Esophagus squamous epithelium (tissue), 5 donors: ENCODE results near the gene PFKM. TPM values are rescaled to one million over a fixed set of nuclear protein-coding genes. Genes with fewer than 3 reads are reported as not detected.
A peak's percentile ranks its signal among the peaks of the same experiment; 100 is the strongest.

Source experiments
- DNase-seq: peaks from one replicate; lab custom pipeline; 2025; lab: John Stamatoyannopoulos, UW
- H3K27ac ChIP-seq, 4 donors: fragments of 200-600 bp; sonication (generic); one replicate each; pipeline ENCODE4 v1.5.1; 2016 to 2019; ENCODE audit warnings: mild to moderate bottlenecking in 1 of 4
- H3K27me3 ChIP-seq, 4 donors: fragments of 200-600 bp; sonication (generic); 1 replicate in 3 of 4; 2 replicates in 1 of 4; pipeline versions ENCODE4 v1.5.1 to v1.6.0; 2017 to 2021; ENCODE audit warnings: antibody characterized with exemption in 1 of 4
- H3K36me3 ChIP-seq, 3 donors: fragments of 200-600 bp; sonication (generic); one replicate each; pipeline ENCODE4 v1.5.1; 2016 to 2019
- H3K4me1 ChIP-seq, 3 donors: fragments of 200-600 bp; sonication (generic); one replicate each; pipeline ENCODE4 v1.5.1; 2017 to 2019
- H3K4me3 ChIP-seq, 4 donors: fragments of 200-600 bp; sonication (generic); 1 replicate in 3 of 4; 2 replicates in 1 of 4; pipeline ENCODE4 v1.5.1; 2016 to 2019; ENCODE audit warnings: mild to moderate bottlenecking in 2 of 4, moderate library complexity in 1 of 4
- H3K9me3 ChIP-seq, 3 donors: fragments of 200-600 bp; sonication (generic); one replicate each; pipeline ENCODE4 v1.5.1; 2016 to 2019
- POLR2A ChIP-seq, 4 donors: fragments of 450-650 bp; IDR thresholded peaks; one replicate each; pipeline ENCODE4 v1.6.1; 2017; ENCODE audit warnings: antibody characterized with exemption in 4 of 4, mild to moderate bottlenecking in 4 of 4, moderate library complexity in 3 of 4
- WGBS, 2 donors: methylation state at CpG; one replicate each; pipeline ENCODE4 v1.1.5; 2018; 5-methylcytosine and 5-hydroxymethylcytosine counted together
- intact Hi-C: fragments of 100-400 bp; cut with DNase I; formaldehyde crosslinking; loops from one replicate; pipeline ENCODE4 v1.15.0; 2022
- total RNA-seq, 4 donors: library from RNA; depleted of rRNA; stranded (reverse); fragments of >200 nt; gene quantifications; one replicate each; pipeline ENCODE4 v1.1.0, GENCODE V29; 2016
- TF ChIP-seq, protein P1 (sequence below), 6 experiments: fragments of 450-650 bp in 4 of 6; fragments of 200-600 bp in 2 of 6; sonication (generic) in 2 of 6; IDR thresholded peaks; one replicate each; pipeline ENCODE4 v1.5.1; 2016 to 2019; ENCODE audit warnings: antibody characterized with exemption in 6 of 6, mild to moderate bottlenecking in 4 of 6, moderate library complexity in 4 of 6
- donor health status: DM: yes; HTN: yes; CAD: no.

PFKM gene
- 10 to 100 TPM; 13.0 to 40.9 (median 33.3) TPM for total RNA-seq

DNA sequence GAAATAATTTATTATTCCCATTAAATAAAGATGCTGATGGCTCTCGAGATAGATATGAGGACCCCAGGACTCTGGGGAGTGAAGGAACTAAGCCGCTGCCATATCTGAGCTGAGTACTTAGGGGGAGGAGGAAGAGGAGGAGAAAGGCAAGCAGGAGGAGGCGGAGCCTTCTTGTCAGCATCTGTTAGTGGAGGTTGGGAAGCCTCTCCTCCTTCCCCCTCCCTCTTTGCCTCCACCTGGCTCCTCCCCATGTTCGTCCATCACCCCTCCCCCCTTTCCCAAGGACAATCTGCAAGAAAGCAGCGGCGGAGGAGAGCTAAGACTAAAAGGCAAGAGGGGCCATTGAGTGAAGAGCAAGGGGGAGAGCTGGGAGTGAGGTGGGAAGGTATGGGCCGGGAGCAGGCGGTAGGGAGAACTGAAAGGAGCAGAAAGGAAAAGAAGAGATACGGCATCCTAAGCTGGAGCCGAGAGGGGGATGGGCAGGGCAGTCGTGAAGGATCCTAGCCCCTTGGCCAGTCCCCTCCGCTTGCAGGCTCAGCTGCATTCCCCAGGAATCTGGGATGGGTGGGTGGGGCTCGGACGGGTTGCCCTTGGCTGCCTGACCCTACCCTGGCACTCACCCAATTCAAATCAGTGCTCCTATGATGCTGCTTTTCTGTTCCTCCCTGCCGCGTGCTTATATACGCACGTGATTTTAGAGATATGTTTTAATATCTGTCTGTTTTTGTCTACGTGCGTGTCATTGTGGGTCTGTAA, at the start of gene PFKM:
TSS of gene PFKM (plus strand) at position 287 of the 756 bp plus-strand sequence. CDS start 3,411 bp downstream, outside the sequence.
- TF ChIP-seq POLR2A (IDR thresholded peaks at IDR 0.05) = peak in 1 of 4 donors; percentile 8
- TF ChIP-seq, protein P1, sequence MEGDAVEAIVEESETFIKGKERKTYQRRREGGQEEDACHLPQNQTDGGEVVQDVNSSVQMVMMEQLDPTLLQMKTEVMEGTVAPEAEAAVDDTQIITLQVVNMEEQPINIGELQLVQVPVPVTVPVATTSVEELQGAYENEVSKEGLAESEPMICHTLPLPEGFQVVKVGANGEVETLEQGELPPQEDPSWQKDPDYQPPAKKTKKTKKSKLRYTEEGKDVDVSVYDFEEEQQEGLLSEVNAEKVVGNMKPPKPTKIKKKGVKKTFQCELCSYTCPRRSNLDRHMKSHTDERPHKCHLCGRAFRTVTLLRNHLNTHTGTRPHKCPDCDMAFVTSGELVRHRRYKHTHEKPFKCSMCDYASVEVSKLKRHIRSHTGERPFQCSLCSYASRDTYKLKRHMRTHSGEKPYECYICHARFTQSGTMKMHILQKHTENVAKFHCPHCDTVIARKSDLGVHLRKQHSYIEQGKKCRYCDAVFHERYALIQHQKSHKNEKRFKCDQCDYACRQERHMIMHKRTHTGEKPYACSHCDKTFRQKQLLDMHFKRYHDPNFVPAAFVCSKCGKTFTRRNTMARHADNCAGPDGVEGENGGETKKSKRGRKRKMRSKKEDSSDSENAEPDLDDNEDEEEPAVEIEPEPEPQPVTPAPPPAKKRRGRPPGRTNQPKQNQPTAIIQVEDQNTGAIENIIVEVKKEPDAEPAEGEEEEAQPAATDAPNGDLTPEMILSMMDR (IDR thresholded peaks at IDR 0.05) = no peak
- H3K36me3 ChIP-seq = peaks cover 0 to 17% (median 8%) of the 10 kb centered on the region in 3 donors
- peak within 1 kb of the TSS; percentile 34 to 78 (median 56) for H3K27ac ChIP-seq
- peaks cover 6 to 34% (median 7%) of the 10 kb centered on the region in 3 donors for H3K4me1 ChIP-seq
- intact Hi-C loops = no loop called here
- 0 to 1% methylated on average over 11 to 20 of the region's 20 CpGs for WGBS, 2 donors
- DNase-seq = peak; percentile 12
- no peaks in the 10 kb centered on the region for H3K9me3 ChIP-seq
- no peaks in the 10 kb centered on the region for H3K27me3 ChIP-seq
- H3K4me3 ChIP-seq = peak within 1 kb of the TSS; percentile 47 to 87 (median 62)

DNA sequence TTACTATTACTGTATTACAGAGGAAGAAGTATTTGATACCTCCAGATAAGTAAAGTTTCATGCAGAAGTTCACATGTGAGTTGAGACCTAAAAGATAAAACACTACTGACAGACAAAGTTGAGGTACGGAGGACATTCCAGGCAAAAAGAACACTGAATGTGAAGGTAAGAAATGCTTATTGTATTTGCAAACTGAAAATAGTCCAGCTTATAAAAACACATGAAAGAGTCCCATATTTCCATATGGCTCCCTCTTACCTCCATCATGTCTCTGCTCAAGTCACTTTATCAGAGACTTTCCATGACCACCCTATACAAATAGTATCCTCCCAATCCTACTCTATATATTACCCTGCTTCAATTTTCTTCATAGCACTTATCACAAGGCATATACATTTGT, 49.1 kb upstream of the PFKM start:
- 92 to 100% methylated on average over 1 of the region's 1 CpG for whole genome bisulfite sequencing, 2 donors
- no peak for DNase-seq
- Histone ChIP-seq H3K9me3 (no peaks in the 10 kb centered on the region), H3K4me3 (no peak overlapping the region), H3K4me1 (no peaks in the 10 kb centered on the region), H3K27ac (no peak overlapping the region), H3K27me3 (no peaks in the 10 kb centered on the region), H3K36me3 (peaks cover 0 to 100% (median 4%) of the 10 kb centered on the region in 3 donors)
- TF ChIP-seq, protein P1 (IDR thresholded peaks at IDR 0.05) = no peak
- no peak for TF ChIP-seq POLR2A (IDR thresholded peaks at IDR 0.05)
- intact Hi-C loops = no loop called here

DNA sequence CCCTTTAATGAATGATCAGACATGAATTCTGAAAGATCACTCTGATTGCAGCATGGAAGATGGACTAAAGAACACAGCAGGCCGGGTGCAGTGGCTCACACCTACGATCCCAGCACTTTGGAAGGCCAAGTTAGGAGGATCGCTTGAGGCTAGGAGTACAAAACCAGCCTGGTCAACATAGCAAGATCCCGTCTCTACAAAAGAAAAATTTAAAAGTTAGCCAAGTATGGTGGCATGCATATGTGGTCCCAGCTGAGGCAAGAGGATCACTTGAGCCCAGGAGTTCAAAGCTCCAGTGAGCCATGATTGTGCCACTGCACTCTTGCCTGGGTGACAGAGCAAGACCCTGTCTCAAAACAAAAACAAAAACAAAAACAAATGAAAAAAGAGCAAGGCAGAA, 48.4 kb upstream of the PFKM start:
- no peaks in the 10 kb centered on the region for H3K27me3 ChIP-seq
- no peak for DNase-seq
- H3K4me3 ChIP-seq = no peak overlapping the region
- no peaks in the 10 kb centered on the region for H3K9me3 ChIP-seq
- TF ChIP-seq POLR2A (IDR thresholded peaks at IDR 0.05) = no peak
- TF ChIP-seq, protein P1 (IDR thresholded peaks at IDR 0.05) = no peak
- no peaks in the 10 kb centered on the region for H3K4me1 ChIP-seq
- intact Hi-C loops = no loop called here
- H3K27ac ChIP-seq = no peak overlapping the region
- WGBS, 2 donors = 82 to 95% methylated on average over 4 of the region's 4 CpGs
- H3K36me3 ChIP-seq = peaks cover 0 to 93% (median 3%) of the 10 kb centered on the region in 3 donors

GRCh38 chr12:48071808-48072207, 47.4 kb upstream of the PFKM start:
- intact Hi-C loops = no loop called here
- Histone ChIP-seq H3K4me1 (no peaks in the 10 kb centered on the region), H3K36me3 (peaks cover 0 to 82% (median 0%) of the 10 kb centered on the region in 3 donors)

DNA sequence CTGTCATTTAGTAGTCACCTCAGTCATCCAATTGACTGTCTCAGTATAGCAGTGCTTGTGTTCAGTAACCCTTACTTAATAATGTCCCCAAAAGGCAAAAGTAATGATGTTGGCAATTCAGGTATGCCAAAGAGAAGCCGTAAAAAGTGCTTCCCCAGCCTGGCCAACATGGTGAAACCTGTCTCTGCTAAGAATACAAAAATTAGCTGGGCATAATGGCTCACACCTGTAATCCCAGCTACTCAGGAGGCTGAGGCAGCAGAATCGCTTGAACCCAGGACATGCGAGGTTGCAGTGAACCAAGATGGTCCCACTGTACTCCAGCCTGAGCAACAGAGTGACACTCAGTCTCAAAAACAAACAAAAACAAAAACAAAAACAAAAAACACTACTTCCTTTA, 46.9 kb upstream of the PFKM start:
- H3K36me3 ChIP-seq = peaks cover 0 to 78% (median 0%) of the 10 kb centered on the region in 3 donors
- intact Hi-C loops = no loop called here
- no peak for TF ChIP-seq POLR2A (IDR thresholded peaks at IDR 0.05)
- TF ChIP-seq, protein P1 (IDR thresholded peaks at IDR 0.05) = no peak
- H3K9me3 ChIP-seq = no peaks in the 10 kb centered on the region
- H3K27me3 ChIP-seq = no peaks in the 10 kb centered on the region
- no peak overlapping the region for H3K27ac ChIP-seq
- no peak for DNase-seq
- 95 to 97% methylated on average over 2 to 3 of the region's 3 CpGs for WGBS, 2 donors
- no peak overlapping the region for H3K4me3 ChIP-seq
- no peaks in the 10 kb centered on the region for H3K4me1 ChIP-seq

More at GRCh38 chr12:48071808-48072207, 47.4 kb upstream of the PFKM start:
- WGBS, 2 donors = 98 to 100% methylated on average over 2 of the region's 2 CpGs
- H3K4me3 ChIP-seq = no peak overlapping the region
- H3K27me3 ChIP-seq = no peaks in the 10 kb centered on the region
- H3K9me3 ChIP-seq = no peaks in the 10 kb centered on the region
- TF ChIP-seq POLR2A (IDR thresholded peaks at IDR 0.05) = no peak
- TF ChIP-seq, protein P1 (IDR thresholded peaks at IDR 0.05) = no peak
- H3K27ac ChIP-seq = no peak overlapping the region
- no peak for DNase-seq
